Measurements from ENCODE around the gene PCDH19.

Gene PCDH19

DNA sequence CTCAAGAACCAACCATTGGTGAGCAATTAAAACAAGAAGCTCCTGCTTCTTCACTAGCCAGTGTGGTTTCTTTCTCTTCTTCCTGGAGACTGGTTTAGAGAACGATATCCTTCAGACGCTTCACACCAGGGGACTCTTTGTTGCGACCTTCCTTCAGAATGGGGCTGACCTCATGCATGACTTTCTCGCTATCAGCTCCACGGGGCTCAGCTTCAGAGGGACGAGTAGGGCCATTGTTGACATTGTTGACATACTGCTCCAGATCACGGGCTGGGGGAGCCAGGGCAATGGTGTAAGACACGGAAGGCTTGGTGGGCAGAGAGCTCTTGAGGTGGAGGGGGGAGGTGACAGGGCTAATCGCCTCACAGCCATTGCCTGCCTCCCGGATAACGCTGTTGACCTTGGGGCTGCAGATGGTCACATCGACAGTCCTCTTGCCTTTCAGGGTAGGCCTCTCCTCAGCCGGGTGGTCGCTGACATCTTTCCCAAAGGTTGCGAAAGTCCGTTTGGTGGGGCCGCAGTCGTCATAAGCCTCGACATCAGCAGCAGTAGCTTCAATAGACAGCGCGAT, 113.8 kb downstream of the PCDH19 start:
- FAIRE-seq = no peak

DNA sequence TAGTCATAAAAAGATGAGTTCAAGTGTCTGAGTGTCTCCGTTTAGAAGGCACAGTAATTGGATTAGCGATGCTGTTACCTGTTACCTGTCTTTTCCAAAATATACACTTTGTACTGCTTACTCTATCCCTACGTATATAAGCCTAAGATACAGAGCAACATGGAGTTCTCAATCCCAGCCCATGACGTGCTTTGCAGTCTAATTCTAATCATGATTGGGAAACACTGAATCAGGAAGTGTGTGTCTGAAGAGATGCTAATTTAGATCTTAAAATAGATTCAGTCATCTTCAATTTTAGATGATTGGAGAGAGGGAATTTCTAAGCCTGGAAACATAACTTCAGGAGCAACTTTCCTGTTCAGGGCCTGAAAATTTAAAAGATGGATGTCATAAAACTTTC, 115.1 kb downstream of the PCDH19 start:
- FAIRE-seq = no peak

DNA sequence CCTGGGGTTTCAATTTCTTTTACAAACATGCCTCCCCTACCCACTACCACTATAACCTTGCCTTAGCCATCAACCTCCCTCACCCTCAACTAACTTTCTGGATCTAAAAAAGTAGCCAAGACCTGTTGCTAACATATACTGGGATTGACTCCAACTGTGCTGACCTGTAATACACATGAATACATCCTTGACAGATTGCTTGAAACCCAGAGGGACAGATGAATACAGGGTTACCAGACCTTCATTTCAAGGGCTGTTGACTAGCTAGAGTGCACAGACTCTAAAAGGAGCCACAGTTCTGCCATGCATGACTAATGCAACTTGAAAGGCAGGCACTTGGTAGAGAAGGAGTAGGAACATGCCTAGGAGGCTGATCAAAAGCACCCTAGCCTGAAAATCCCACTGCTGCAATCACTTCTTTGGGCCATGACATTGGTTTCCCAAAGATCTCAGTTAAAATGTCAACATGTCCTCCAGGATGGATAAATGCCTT, 121.0 kb downstream of the PCDH19 start:
- no peak for FAIRE-seq

DNA sequence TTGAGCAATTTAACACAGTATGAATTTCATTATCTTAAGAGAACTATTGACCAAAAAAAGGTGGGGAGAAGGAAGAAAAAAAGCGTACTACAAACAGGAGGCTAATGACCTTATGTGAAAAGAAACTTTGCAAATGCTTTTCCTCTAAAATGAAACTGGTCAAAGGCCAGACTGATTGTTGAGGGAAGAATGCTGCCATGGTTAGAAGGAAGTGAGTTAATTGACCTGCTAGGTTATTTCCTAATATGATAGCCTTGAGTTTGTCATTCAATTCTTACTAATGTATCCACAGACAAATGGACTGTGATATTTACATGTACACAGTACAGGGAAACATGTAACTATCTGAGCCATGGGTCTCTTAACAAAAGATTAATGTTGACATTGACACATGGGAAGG, 132.8 kb downstream of the PCDH19 start:
- FAIRE-seq = no peak

DNA sequence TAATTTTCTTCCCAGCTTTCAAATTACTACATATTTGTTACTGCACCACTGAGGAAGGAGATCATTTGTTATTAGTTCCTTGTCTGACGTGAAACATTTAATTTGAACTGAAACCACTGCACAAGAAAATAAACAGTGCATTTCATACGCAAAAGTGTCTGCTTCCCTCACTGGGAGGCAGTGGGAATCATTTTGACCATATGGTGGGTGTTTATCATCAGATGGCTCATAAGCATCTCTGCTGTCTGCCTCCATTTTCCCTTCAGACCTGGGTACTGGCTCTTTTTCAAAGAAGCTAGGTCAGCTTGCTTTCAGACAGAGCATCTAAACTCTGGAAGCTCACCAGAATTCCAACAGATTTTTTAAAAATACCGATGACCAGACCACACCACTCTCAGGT, 135.2 kb downstream of the PCDH19 start:
- FAIRE-seq = no peak

DNA sequence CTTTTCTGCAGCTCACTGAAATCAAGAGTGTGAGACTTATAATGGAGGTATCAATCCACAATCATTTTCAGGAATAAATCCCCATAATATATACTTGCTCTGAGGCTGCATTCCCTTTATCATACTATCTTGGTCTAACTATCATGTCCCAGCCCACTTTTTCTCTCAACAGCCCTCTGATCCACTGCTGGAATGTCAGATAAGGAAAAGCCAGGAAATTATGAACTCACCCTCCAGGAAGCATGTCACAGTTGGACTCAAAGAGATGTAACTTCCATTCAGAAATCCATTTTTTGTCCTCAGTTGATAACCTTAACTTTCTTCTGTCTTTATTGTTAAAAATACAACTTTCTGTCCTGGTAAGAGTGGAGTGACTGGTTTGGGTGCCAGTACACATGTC, 144.9 kb downstream of the PCDH19 start:
- no peak for FAIRE-seq

DNA sequence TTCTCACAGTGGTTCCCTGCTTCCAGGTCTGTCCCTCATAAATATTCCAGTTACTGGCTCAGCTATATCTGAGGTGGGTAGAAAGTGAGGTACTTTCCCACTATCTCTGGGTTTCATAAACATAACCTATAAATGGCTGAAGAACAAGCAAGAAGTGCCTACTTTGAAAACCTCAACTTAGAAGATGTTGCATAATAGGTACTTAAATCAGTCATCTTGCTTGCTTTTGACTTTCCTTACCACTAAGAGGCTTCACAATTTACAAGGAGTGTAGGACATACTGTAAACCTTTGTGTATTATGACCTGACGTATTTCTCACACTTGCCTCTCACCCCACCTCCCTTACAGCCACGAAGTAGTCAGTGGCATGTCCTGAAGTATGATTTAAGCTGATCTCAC, 145.9 kb downstream of the PCDH19 start:
- no peak for FAIRE-seq

DNA sequence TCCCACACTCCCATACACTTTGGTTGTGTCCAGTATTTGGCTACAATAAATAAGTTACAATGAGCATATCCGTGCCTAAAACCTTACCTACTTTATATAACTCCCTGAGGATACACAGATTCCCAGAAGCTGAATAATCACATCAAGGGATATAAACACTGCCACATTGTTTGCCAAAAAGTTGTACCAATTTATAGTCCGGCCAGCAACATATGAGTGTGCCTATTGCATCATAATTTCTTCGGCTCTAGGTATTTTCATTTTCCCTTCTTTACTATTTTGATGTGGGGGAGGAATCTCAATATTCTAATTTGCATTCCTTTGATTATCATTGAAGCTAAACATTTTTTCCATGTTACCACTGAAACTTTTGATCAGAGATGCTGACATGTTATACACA, 146.4 kb downstream of the PCDH19 start:
- no peak for FAIRE-seq

DNA sequence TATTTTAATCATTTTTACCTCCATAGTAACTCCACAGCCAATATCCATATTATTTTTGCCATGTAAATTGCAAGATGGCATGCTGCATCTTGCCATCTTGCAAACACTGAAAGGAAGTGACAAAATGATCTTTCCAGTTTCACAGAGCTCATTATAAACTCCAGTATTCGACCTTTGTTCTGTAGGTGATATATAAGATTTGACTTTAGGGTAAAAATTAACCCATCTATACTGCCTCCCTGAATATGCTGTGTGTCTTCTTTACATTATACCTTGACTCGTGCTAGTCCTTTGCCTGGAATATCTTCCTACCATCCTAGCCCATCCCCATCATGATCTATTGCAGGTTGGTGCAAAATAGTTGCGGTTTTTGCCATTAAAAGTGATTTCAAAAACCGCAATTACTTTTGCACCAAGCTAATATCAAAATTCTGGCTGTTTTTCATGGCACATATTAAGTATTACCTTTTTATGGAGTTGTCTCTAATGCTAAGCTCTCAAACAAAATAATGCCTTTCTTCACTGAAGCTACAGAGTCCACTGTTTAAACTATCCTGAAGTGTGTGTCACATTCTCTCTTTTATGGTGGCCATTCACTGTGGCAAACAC, 161.1 kb downstream of the PCDH19 start:
- FAIRE-seq = no peak

DNA sequence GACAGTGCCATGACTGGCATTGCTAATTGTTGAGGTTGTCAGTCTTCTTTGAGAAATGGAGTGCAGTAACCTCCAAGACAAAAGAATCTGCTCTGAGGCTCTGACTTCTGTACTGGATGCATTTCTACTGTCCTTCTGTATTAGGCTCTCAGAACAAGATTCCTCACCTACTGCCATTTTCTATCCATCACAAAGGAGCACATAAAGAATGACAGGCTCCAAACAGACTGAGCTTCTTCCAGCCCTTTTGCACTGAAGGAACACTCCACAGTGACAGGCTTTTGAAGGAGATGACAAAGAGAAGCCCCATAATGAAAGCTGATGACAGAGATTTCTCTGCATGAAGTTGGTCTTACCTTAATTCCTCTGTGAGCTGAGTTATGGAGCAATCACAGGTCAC, 162.2 kb downstream of the PCDH19 start:
- no peak for FAIRE-seq

DNA sequence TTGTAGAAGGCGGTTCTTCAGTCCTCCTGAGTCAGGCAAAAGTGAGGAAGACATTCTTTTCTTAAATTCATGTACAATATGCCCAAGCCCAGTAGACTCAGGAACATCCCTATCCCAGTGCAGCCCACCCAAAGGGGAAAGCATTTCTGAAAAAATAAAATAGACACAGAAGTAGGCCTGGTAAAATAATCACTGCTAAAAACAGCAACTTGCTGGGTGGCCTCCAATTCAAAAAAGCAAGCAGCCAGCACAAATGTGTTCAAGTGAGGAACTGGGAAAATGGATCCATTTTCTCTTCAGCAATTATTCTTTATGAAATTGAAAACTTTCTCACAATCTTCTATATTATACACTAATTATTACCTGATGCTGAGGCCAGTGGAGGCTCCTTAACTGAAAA, 165.4 kb downstream of the PCDH19 start:
- FAIRE-seq = no peak
